HG03575 (cell line): ENCODE results near the gene HCAR2.
"Not testable (repeated sequence)": the region's sequence is repeated elsewhere in the genome, so short reads cannot be mapped to it uniquely, and the experiment has no call there.

ENCODE experiments used
- ATAC-seq: cut with Tn5 transposase; IDR thresholded peaks from one replicate; pipeline ENCODE4 v1.9.1; 2021; ENCODE audit not compliant: unreplicated experiment, insufficient number of reproducible peaks, low FRiP score; ENCODE audit errors: extremely low read depth

HCAR2 gene

DNA sequence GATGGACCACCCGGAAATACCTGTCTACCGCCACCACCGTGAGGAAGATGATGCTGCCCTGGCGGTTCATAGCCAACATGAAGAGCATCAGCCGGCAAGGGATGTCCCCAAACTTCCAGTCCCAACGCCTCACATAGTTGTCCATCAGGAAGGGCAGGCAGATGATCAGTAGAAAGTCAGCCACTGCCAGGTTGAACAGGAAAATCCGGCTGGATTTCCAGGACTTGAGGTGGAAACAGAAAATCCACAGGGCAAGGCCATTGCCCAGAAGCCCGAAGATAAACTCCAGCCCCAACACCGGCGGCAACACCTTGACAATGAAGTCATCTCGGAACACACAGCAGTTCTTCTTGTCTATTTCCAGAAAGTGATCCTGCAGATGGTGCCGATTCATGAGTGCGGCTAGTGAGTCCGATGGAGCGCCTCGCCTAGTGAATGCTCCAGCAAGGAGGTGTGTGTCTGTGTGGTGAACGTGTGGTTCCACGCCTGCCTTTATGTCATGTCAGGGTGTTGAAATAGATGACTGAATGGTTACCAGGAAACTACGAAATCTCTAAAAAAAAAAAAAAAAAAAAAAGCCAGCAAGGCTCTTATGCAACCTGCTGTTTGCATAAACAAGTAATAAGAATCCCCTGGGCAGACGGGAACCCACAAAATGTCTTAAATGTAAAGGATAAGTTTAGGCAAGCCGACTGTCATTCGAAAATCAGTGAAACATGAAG lies at the start of gene HCAR2:
TSS of gene HCAR2 (minus strand) at position 468 of the 722 bp plus-strand sequence. CDS start at position 394, 74 bp downstream.
- not testable (repeated sequence) for ATAC-seq

DNA sequence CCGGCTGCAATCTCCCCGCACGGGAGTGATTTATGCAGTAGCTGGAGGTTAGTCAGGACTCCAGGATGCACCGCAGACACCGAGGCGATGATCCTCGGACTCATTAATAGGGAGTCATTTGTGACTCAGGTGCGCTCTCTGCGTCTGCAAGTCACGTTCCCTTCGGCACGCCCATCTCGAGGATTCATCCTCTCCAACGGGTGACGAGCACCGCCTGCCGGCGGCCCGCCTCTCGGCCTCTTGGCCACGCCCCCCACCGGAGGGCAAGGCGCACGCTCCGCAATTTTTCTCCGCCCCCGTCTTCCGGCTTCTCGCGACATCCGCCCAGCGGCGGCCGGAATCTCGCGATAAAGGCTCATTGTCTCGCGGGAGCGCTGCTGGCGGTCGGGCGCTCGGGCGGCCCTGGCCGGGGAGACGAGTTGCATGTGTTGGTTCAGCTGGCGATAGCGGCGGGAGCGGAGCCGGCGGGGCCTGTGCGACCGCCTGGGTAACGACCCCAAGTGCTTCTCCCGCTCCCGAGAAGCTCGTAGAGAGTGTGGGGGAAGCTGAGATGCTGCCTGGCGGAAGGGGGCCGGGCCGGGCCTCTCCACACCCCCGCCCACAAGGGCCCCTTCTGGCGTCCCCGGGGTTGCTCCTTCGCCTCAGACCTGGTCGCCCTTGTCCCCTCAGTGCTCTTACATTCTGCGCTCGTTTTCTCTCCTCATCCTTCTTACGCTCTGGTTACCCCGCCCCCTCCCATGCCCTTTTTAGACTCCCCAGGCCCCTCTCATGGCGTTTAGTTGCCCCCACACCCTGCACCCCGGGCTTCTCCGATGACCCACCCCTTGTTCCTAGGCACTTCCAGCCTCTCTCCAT lies 49.5 kb upstream of the HCAR2 start, which contains the start of gene DENR:
TSS of gene DENR (plus strand) at position 361 of the 855 bp plus-strand sequence. CDS start 878 bp downstream, outside the sequence.
- peak; percentile 81 for ATAC-seq

DNA sequence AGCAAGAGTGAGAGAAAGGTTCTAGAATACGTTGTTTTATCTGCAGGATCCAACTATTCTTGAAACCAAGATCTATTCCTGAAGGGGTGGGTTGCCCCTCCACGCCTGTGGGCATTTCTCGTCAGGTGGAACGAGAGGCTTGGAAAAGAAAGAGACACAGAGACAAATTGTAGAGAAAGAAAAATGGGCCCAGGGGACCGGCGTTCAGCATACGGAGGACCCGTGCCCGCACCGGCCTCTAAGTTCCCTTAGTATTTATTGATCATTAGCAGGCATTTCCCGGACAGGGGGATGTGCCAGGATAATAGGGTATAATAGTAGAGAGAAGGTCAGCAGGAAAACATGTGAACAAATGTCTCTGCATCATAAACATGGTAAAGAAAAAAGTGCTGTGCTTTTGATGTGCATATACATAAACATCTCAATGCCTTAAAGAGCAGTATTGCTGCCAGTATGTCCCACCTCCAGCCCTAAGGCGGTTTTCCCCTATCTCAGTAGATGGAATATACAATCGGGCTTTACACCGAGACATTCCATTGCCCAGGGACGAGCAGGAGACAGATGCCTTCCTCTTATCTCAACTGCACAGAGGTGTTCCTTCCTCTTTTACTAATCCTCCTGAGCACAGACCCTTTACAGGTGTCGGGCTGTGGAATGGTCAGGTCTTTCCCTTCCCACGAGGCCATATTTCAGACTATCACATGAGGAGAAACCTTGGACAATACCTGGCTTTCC lies 47.8 kb upstream of the HCAR2 start:
- not testable (repeated sequence) for ATAC-seq

DNA sequence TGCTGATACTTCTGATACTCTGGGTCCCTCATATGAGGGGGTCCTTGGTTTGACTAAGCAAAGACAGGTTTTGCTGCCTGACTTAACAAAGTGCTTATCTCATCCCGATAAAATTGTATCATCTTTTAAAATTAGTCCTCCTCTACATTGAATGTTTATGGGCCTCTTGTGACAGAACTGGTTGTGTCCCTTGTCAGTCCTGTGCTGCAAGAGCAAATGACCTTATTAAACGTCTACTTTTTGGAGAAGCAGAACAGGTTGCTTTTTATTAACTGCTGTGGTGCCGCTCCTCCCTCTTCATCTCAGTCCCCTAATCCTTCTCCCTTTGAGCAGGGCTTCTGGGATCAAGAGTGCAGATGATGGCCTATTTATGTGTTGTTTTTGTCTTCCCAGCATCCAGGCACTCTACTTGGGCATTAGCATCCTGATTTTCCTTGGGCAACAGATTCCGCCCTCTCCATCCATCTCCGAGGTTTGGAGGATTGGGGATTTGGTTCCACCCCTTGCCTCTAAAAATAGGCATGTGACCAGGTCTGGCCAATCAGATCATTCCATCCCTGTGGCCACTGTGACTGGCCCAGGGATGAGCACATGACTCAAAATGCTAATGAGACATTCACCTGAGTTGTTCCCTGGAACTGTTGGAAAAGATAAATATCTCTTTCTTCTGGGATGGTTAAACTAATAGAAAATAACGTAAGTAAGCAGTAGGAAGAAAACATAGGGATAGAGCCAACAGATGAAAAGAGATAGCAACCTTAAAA lies 46.6 kb upstream of the HCAR2 start:
- ATAC-seq, result no peak

DNA sequence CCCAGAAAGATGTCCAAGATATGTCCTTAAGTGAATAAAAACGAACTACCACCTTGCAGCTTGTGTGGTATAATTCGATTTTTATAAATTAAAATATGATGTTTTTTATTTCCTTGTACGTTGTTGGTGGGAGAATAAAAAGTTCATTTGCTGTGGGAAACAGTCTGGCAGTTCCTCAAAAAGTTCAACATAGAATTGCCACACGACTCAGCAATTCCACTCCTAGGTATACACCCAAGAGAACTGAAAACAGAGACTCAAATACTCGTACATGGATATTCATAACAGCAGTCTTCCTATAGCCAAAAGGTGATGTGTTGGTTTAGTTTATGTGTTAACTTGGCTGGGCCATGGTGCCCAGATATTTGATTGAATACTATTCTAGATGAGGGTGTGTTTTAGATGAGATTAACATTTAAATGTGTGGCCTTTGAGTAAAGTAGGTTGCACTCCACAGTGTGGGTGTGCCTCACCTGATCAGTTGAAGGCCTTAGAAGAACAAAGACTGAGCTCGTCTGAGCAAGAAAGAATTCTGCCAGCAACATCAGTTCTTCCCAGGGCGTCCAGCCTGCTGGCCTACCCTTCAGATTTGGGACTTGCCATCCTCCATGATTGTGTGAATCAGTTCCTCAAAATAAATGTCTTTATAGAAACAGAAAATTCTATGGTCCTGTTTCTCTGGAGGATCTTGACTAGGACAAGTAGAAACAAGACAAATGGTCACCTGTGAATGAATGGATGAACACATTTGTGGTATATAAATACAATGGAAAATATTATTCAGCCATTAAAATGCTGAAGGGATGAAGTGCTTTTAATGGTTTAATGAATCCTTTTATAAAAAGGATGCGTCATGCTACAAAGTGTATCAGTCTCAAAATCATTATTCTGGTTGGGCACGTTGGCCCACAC lies 44.3 kb upstream of the HCAR2 start:
- ATAC-seq, result no peak

DNA sequence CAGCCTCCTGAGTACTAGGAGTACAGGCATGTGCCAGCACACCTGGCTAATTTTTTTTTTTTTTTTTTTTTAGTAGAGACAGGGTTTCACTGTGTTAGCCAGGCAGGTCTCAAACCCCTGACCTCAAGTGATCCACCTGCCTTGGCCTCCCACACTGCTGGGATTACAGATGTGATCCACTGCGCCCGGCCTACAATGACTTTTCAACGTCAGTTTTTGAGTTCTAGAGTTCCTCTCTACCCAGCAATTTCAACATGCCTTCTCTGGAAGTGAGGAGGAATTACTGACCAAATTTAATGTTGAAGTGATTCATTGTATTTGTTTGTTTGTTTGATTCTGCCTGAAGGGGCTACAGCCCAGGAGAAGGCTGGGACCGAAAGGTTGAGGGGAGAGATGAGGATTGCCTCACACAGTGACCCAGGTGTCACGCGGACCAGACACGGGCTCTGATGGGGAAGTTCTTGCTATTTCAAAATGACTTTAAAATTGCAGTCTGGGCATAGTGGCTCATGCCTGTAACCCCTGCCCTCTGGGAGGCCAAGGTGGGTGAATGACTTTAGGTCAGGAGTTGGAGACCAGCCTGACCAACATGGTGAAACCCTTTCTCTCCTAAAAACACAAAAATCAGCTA lies 40.9 kb upstream of the HCAR2 start:
- no peak for ATAC-seq

DNA sequence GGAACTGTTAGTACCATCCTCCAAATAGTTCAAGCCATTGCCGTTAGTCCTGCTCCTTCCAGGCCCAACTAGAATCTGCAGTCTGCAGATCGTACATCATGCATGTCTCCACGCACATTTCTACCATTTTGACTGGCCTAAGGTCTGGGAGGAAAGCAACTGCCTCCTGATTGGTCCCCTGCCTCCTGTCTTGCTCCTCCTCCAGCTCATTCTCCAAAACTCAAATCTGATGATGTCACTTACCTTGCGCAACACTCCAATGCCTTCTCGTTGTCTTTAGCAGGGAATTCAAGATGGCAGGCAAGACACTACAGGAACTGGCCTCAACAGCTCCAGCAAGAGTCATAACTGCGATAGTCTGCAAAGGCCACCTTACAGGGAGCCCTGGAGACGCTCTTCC lies 37.2 kb upstream of the HCAR2 start:
- ATAC-seq, result no peak

DNA sequence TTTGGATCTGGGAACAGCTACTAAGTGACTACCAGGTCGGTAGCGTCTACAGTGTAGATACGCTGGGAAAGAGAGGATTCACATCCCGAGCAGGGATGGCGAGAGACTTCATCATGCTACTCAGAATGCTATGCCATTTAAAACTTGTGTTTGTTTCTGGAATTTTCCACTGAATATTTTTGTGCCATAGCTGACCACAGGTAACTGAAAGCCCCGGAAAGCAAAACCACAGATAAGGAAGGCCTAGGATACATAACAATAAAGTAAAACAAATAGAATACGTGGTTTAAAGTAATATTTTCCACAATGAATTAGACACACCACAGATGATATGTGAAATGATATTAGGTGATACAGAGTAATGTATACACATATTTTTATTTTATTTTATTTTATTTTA lies 35.4 kb upstream of the HCAR2 start:
- ATAC-seq, result no peak

DNA sequence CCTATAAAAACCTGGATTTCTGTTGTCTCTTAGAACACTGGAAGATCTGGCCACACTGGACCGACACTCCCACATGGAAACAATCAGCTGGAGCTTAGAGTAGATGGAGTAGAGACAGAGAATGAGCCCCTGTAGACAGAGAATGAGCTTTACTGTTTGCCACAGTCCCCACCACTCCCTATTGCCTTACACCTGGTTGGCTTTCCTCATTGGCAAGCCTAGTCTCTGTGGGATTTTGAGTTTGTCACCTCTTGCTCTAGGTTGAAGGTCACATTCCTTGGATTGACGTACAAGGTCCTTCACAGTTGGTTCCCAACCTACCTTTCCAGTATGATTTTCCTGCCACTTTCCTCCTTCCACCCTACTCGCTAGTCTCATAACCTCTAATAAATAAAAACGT lies 29.5 kb upstream of the HCAR2 start:
- ATAC-seq, result no peak

DNA sequence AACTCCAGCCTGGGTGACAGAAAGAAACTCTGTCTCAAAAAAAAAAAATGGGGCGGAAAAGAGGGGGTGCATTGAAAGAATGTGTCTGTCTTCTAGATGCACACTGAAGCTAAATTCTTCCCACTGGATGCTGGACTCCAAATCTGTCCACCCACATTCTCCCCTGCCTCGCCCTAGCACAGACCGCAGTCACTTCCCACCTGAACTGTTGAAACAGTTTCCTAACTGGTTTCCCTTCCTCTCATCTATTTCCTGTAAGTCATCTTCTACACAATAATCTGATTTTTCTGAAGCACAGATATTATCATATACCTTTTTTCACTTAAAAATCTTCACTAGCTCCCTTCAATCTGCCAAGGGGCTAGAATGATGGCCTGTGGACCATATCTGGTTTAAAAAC lies 29.0 kb upstream of the HCAR2 start:
- no peak for ATAC-seq

DNA sequence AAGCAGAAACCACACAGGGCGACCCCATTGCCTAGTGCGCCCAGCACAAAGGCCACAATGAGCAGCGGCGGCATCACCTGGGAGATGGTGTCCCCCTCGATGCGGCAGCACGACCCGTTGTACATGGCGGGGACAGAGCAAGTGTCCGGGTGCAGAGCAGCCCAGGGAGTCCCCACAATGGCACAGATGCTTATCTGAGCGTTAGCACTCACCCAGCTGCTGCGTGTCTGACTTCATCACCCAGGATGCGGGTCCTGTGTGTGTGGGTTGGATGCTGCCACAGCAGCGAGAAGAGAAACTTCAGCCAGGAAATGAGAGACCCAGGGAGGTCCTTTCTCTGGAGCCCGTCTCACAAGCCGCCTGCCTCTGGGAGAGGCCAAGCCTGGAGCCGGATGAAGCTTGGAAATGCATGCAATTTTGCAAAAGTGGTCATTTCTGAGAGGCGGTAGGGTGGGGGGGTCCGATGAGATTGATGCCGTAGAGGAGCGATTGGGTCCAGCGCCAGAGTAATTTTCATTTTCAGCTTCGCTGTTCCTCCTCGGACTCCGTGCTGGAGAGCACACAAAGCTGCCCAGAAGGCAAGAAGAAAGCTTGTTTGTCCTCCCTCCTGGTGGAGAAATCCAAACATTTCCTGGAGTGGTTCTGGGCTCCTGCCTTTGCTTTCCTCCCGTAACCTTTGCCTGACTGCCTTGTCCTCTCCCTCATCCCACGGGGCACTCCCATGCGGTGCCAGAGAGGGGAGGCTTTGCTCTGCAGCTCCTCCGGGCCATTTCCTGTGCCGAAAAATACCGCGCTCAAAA lies 27.3 kb upstream of the HCAR2 start, which contains the start of gene HCAR1:
TSS of gene HCAR1 (minus strand) at position 630 of the 800 bp plus-strand sequence. CDS start at position 125, 505 bp downstream.
- no peak for ATAC-seq

DNA sequence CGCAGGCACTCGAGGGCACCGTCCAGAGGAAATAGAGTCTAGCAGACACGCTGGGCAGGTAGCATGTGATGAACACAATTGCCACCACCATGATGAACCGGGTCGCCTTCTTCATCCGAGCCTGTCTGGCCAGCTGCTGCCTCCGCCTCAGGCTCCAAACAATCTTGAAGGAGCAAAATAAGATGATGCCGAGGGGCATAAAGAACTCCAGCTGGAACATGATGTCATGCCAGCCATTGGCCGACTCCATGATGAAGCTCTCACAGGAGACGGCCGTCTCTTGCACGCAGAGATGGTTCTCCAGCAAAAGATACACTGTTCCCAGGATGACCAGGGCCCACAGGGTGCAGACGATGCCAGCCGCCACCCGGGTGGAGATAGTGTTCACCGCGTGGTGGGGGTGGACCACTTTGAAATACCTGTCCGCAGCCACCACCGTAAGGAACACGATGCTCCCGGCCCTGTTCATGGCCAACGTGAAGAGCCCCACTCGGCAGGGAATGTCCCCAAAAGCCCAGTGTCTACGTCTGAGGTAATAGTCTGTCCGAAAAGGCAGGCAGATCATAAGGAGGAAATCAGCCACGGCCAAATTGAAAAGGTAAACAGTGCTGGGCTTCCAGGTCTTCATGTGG lies 26.5 kb upstream of the HCAR2 start:
- no peak for ATAC-seq

DNA sequence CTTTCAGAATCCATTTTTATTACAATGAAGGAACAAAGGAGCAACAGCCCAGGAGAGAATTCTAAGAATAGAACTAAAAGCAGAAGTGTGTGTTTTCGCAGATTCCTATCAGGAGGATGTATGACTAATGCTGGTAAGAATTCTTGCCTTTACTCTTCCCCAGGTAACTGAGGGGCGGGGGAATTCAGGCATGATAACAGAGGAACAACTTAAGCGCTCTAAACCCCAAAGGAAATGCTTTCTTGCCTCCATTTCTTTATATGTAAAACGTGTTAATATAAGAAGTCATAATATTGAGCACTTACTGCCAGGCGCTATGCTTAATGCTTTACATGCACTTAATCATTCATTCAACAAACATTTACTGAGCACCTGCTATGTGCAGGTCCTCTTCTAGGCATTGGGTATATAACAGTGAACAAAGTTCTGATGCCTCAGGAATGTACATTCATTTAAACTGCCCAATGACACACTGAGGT lies 23.0 kb upstream of the HCAR2 start:
- no peak for ATAC-seq

DNA sequence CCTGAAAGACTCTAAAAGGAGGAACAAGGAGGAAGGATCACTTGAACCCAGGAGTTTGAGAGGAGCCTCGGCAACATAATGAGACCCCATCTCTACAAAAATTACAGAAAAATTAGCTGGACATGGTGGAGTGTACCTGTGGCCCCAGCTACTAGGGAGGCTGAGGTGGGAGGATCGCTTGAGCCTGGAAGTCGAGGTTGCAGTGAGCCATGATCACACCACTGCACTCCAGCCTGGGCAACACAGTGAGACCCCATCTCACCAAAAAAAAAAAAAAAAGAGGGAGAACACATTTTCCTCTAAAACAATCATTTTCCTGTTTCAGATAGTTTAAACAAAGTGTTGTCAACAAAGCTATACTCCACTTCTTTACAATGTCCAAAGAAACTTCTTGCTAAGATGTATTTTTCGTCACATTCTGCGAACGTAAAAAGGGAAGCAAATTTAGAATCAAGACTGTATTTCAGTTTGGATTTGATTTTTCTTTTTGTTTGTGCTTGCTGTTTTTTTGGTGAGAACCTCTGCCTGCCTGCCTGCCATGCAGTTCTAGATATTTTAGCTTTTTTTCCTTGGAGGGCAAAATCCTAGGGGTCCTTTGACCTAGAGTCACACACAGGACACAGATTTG lies 22.4 kb upstream of the HCAR2 start:
- no peak for ATAC-seq

DNA sequence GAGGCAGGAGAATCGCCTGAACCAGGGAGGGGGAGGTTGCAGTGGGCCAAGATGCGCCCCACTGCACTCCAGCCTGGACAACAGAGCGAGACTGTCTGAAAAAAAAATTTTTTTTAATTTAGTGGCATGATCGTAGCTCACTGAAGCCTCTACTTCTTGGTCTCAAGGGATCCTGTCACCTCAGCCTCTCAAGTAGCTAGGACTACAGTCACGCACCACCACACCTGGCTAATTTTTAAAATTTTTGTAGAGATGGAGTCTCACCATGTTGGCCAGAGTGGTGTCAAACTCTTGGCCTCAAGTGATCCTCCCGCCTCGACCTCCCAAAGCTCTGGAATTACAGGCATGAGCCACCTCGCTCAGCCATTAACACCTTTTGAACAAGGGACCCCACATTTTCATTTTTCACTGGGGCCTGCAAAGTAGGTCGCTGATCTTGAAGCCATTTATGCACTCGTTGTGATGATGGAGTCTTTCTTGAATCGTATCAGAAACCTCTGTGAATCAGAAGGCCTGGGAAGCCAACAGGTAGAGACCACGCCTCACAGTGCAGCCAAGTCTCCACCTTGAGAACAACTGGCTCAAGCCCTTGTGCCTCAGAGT lies 21.6 kb upstream of the HCAR2 start:
- no peak for ATAC-seq
